Kidney (tissue), 14 donors: ENCODE data around the gene CCDC127. TPM values are rescaled to one million over a fixed set of nuclear protein-coding genes. Genes with fewer than 3 reads are reported as not detected.

ENCODE experiments used
- DNase-seq, 5 donors: peaks; one replicate each; pipeline ENCODE4 v3.0.0-alpha.2; 2013 to 2020
- FAIRE-seq: peaks from 2 replicates; lab custom pipeline; 2012; peaks lifted over from hg19 to GRCh38; lab: Jason Lieb, UNC
- H3K27ac ChIP-seq, 2 donors: one replicate each; pipeline ENCODE4 v1.7.0; 2013; ENCODE audit warnings: low read depth in 2 of 2, low read length in 2 of 2, inconsistent platforms in 1 of 2
- H3K27me3 ChIP-seq: one replicate; pipeline ENCODE4 v1.7.1; 2013; ENCODE audit warnings: low read length, inconsistent platforms; ENCODE audit not compliant: control insufficient read depth, insufficient read depth
- H3K36me3 ChIP-seq, 3 donors: one replicate each; pipeline versions ENCODE4 v1.7.0 to v1.7.1; 2013; ENCODE audit warnings: low read length in 3 of 3, control low read depth in 1 of 3, inconsistent platforms in 1 of 3; ENCODE audit not compliant: insufficient read depth in 3 of 3, control insufficient read depth in 2 of 3
- H3K4me1 ChIP-seq, 3 donors: one replicate each; pipeline versions ENCODE4 v1.7.0 to v1.7.1; 2013; ENCODE audit warnings: low read length in 3 of 3, inconsistent platforms in 1 of 3, low read depth in 1 of 3; ENCODE audit not compliant: control insufficient read depth in 2 of 3, insufficient read depth in 2 of 3
- H3K4me3 ChIP-seq, 3 donors: one replicate each; pipeline versions ENCODE4 v1.7.0 to v1.8.1; 2013; ENCODE audit warnings: low read length in 3 of 3, control low read depth in 1 of 3, inconsistent platforms in 1 of 3
- H3K9ac ChIP-seq, 3 donors: one replicate each; pipeline versions ENCODE4 v1.7.0 to v1.7.1; 2013; ENCODE audit warnings: low read length in 3 of 3, control low read depth in 1 of 3, inconsistent platforms in 1 of 3
- H3K9me3 ChIP-seq, 3 donors: one replicate each; pipeline versions ENCODE4 v1.7.0 to v1.7.1; 2013; ENCODE audit warnings: low read length in 3 of 3, control low read depth in 1 of 3, inconsistent platforms in 1 of 3; ENCODE audit not compliant: control insufficient read depth in 2 of 3, insufficient read depth in 1 of 3
- CTCF ChIP-seq: IDR thresholded peaks from 3 replicates; pipeline ENCODE4 v1.5.1; 2012; ENCODE audit warnings: mild to moderate bottlenecking, moderate library complexity, borderline replicate concordance; ENCODE audit not compliant: insufficient read depth; ENCODE audit errors: extremely low read depth
- intact Hi-C: fragments of 100-400 bp; cut with DNase I; formaldehyde crosslinking; loops from one replicate; pipeline ENCODE4 v1.11.1; 2022
- polyA plus RNA-seq: library from polyadenylated mRNA; stranded (reverse); fragments of 350-450 nt; fragmentation: Illumina TruSeq; extraction: RNeasy Lipid Tissue Mini Kit (QIAGEN cat#74804); gene quantifications from one replicate; pipeline ENCODE4 v1.2.3, GENCODE V29; 2014; ENCODE audit warnings: low read depth, low replicate concordance; ENCODE audit not compliant: insufficient read depth
- total RNA-seq: library from RNA; stranded (reverse); fragmentation: NEBNext Ultra II Directional; extraction: Animal tissue kit (Norgen Biotek cat#: 25700); gene quantifications from one replicate; pipeline ENCODE4 v1.2.1, GENCODE V29; 2021
- donor health status: control.
- donor health status: control.
- donor health status: control.
- donor health status: control.
- donor health status: control.
- donor health status: DM: yes; HTN: yes; CAD: no.
- donor health status: Normal renal cell carcinoma (clear cell type).

The CCDC127 gene
- total and polyA plus RNA-seq, 2 donors from 2014 or later, result 3.2 to 5.9 TPM

DNA sequence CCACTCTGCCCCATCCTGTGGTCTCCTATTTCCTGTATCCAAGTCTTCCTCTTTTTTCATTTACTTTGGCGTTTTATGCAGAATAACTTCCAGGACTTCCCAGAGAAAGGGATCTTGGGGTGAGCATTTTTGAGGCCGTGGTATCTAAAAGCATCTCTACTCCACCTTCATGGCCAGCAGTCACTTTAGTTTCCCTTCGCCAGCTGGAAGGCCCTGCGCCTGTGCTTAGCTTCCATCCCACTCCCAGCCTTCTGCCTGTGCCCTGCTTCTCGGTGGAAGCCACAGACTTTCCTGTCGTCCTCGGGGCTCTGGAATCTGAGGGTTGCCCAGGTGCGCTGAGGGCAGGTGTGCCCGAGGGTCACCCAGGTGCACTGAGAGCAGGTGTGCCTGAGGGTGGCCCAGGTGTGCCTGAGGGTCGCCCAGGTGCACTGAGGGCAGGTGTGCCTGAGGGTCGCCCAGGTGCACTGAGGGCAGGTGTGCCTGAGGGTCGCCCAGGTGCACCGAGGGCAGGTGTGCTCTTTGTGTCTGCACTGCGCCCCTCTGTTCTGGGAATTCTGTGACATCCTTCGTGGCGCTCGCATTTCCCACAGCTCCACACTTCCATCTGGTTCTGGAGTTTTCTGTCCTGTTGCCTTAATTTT, 59.0 kb downstream of the CCDC127 start:
- Histone ChIP-seq H3K27me3 (no peaks in the 10 kb centered on the region), H3K27ac (no peak overlapping the region), H3K9me3 (no peaks in the 10 kb centered on the region), H3K4me1 (no peaks in the 10 kb centered on the region), H3K36me3 (no peaks in the 10 kb centered on the region), H3K9ac (no peak overlapping the region), H3K4me3 (no peak overlapping the region)
- intact Hi-C loops, result no loop called here
- TF ChIP-seq CTCF, result no peak
- no peak for FAIRE-seq
- peak in 2 of 5 donors; percentile 5 to 18 for DNase-seq

GRCh38 chr5:157801-158200, 60.2 kb downstream of the CCDC127 start:
- no peaks in the 10 kb centered on the region for H3K9me3 ChIP-seq
- DNase-seq (peak in 3 of 5 donors; percentile 4 to 39 (median 28)), FAIRE-seq (no peak)
- intact Hi-C loops, result no loop called here
- no peaks in the 10 kb centered on the region for H3K27me3 ChIP-seq
- H3K4me1 ChIP-seq, result no peaks in the 10 kb centered on the region
- no peak overlapping the region for H3K9ac ChIP-seq
- no peaks in the 10 kb centered on the region for H3K36me3 ChIP-seq
- TF ChIP-seq CTCF, result no peak
- H3K4me3 ChIP-seq, result no peak overlapping the region
- no peak overlapping the region for H3K27ac ChIP-seq

- H3K27me3 ChIP-seq, result no peaks in the 10 kb centered on the region
Measured at GRCh38 chr5:157126-157715, 60.7 kb downstream of the CCDC127 start.

More at GRCh38 chr5:157126-157715, 60.7 kb downstream of the CCDC127 start:
- no peak for TF ChIP-seq CTCF
- Histone ChIP-seq H3K4me1 (no peaks in the 10 kb centered on the region), H3K27ac (no peak overlapping the region), H3K9ac (no peak overlapping the region), H3K36me3 (no peaks in the 10 kb centered on the region), H3K4me3 (no peak overlapping the region), H3K9me3 (no peaks in the 10 kb centered on the region)
- FAIRE-seq (no peak), DNase-seq (peak in 1 of 5 donors; percentile 28)
- intact Hi-C loops, result no loop called here
